SIG-M5 treated with dmso at 0.1 percent for 504 hours (cell line): Measurements from ENCODE around the gene LRRC8E.

ENCODE experiments used
- DNase-seq: peaks from one replicate; lab custom pipeline; 2025; ENCODE audit not compliant: unreplicated experiment; lab: John Stamatoyannopoulos, UW

LRRC8E gene

GRCh38 chr19:7867092-7867844, 21.0 kb upstream of the LRRC8E start:
- no peak for DNase-seq

- DNase-seq, result no peak
Measured at GRCh38 chr19:7868326-7868670, 20.0 kb upstream of the LRRC8E start.

- DNase-seq, result peak; percentile 75
Measured at GRCh38 chr19:7868671-7869452, 19.4 kb upstream of the LRRC8E start.

GRCh38 chr19:7869453-7869909, 18.8 kb upstream of the LRRC8E start:
- DNase-seq, result peak; percentile 25

- DNase-seq, result peak; percentile 70
Measured at GRCh38 chr19:7869910-7870511, 18.3 kb upstream of the LRRC8E start.

GRCh38 chr19:7870571-7871436, 17.5 kb upstream of the LRRC8E start:
- peak; percentile 85 for DNase-seq

- peak; percentile 87 for DNase-seq
Measured at GRCh38 chr19:7871437-7872305, 16.6 kb upstream of the LRRC8E start.

- DNase-seq, result no peak
Measured at GRCh38 chr19:7872306-7873204, 15.8 kb upstream of the LRRC8E start.

GRCh38 chr19:7873304-7874075, 14.8 kb upstream of the LRRC8E start:
- no peak for DNase-seq

GRCh38 chr19:7874076-7874896, 14.0 kb upstream of the LRRC8E start, which contains the start of gene PRR36:
TSS of gene PRR36 (minus strand) at chr19:7874390. CDS start at chr19:7873689, 701 bp downstream.
- DNase-seq, result no peak

- no peak for DNase-seq
Measured at GRCh38 chr19:7874897-7875273, 13.4 kb upstream of the LRRC8E start.

GRCh38 chr19:7877249-7877836, 11.0 kb upstream of the LRRC8E start:
- no peak for DNase-seq

GRCh38 chr19:7879111-7879807, 9.1 kb upstream of the LRRC8E start:
- no peak for DNase-seq

- DNase-seq, result no peak
Measured at GRCh38 chr19:7879836-7880235, 8.5 kb upstream of the LRRC8E start.

- no peak for DNase-seq
Measured at GRCh38 chr19:7881910-7882309, 6.4 kb upstream of the LRRC8E start.

GRCh38 chr19:7883105-7883504, 5.2 kb upstream of the LRRC8E start:
- no peak for DNase-seq
